B cell (primary cell): ENCODE results near the gene AMY1C.
"Not testable (repeated sequence)": the region's sequence is repeated elsewhere in the genome, so short reads cannot be mapped to it uniquely, and the experiment has no call there.

Experiments
- EZH2 ChIP-seq: IDR thresholded peaks from 2 replicates; pipeline ENCODE4 v1.6.1; 2012; ENCODE audit warnings: borderline replicate concordance, low read depth, mild to moderate bottlenecking, moderate library complexity, low read length; ENCODE audit not compliant: insufficient read depth, poor library complexity, severe bottlenecking
- TF ChIP-seq, protein P1 (sequence below): fragments of 200-600 bp; IDR thresholded peaks from one replicate; pipeline ENCODE4 v1.8.0; 2022; ENCODE audit warnings: antibody characterized with exemption, mild to moderate bottlenecking

DNA sequence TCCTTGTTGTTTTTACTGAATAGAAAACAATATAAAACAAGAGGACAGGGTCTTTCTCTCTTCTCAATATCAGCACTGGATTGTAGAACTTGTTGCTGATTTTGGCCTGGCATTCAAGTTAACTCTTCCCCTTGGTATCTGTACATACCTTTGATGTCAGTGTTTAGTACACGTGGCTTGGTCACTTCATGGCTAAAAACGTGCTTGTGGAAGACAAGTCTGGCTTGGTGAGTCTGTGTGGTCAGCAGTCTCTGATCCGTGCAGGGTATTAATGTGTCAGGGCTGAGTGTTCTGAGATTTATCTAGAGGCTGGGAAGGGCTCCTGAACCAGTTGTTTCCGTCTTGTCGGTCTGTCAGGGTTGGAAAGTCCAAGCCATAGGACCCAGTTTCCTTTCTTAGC lies at the start of gene AMY1C:
- not testable (repeated sequence) for TF ChIP-seq EZH2
- TF ChIP-seq, protein P1, sequence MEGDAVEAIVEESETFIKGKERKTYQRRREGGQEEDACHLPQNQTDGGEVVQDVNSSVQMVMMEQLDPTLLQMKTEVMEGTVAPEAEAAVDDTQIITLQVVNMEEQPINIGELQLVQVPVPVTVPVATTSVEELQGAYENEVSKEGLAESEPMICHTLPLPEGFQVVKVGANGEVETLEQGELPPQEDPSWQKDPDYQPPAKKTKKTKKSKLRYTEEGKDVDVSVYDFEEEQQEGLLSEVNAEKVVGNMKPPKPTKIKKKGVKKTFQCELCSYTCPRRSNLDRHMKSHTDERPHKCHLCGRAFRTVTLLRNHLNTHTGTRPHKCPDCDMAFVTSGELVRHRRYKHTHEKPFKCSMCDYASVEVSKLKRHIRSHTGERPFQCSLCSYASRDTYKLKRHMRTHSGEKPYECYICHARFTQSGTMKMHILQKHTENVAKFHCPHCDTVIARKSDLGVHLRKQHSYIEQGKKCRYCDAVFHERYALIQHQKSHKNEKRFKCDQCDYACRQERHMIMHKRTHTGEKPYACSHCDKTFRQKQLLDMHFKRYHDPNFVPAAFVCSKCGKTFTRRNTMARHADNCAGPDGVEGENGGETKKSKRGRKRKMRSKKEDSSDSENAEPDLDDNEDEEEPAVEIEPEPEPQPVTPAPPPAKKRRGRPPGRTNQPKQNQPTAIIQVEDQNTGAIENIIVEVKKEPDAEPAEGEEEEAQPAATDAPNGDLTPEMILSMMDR = not testable (repeated sequence)
